Skeletal muscle tissue (tissue), 4 donors: Measurements from ENCODE around the gene DUSP22. TPM values are rescaled to one million over a fixed set of nuclear protein-coding genes. Genes with fewer than 3 reads are reported as not detected.

Source experiments
- H3K27ac ChIP-seq: one replicate; pipeline ENCODE4 v1.7.0; 2013; ENCODE audit warnings: mild to moderate bottlenecking, low read depth, low read length, inconsistent platforms
- H3K27me3 ChIP-seq, 3 donors: one replicate each; pipeline ENCODE4 v1.7.0; 2013; ENCODE audit warnings: low read length in 3 of 3; ENCODE audit not compliant: control insufficient read depth in 3 of 3, insufficient read depth in 3 of 3
- H3K36me3 ChIP-seq, 3 donors: one replicate each; pipeline ENCODE4 v1.7.0; 2013; ENCODE audit warnings: low read length in 3 of 3; ENCODE audit not compliant: control insufficient read depth in 3 of 3, insufficient read depth in 3 of 3
- H3K4me1 ChIP-seq, 3 donors: one replicate each; pipeline ENCODE4 v1.7.0; 2013; ENCODE audit warnings: low read length in 3 of 3, mild to moderate bottlenecking in 3 of 3; ENCODE audit not compliant: control insufficient read depth in 3 of 3, insufficient read depth in 3 of 3
- H3K4me3 ChIP-seq, 3 donors: one replicate each; pipeline ENCODE4 v1.7.0; 2013; ENCODE audit warnings: low read length in 3 of 3
- H3K9ac ChIP-seq, 3 donors: one replicate each; pipeline ENCODE4 v1.7.0; 2013; ENCODE audit warnings: low read length in 3 of 3, mild to moderate bottlenecking in 3 of 3, moderate library complexity in 2 of 3, low read depth in 1 of 3
- H3K9me3 ChIP-seq, 3 donors: one replicate each; pipeline ENCODE4 v1.7.0; 2013; ENCODE audit warnings: low read length in 3 of 3; ENCODE audit not compliant: control insufficient read depth in 3 of 3
- total RNA-seq: library from RNA; depleted of rRNA; stranded (reverse); fragments of >200 nt; gene quantifications from one replicate; pipeline ENCODE4 v1.2.3, GENCODE V29; 2014
- donor health status: Osteomylitis.

DUSP22 gene
- total RNA-seq, 1 donor from 2014 or later: 17.7 TPM

- Histone ChIP-seq H3K27me3 (no peaks in the 10 kb centered on the region), H3K4me1 (no peaks in the 10 kb centered on the region), H3K9me3 (no peaks in the 10 kb centered on the region), H3K4me3 (no peak overlapping the region), H3K27ac (no peak overlapping the region), H3K36me3 (peaks cover 16 to 34% (median 19%) of the 10 kb centered on the region in 3 donors), H3K9ac (no peak overlapping the region)
These were observed 57.2 kb downstream of the DUSP22 start for GRCh38 chr6:349491-349921.

- no peaks in the 10 kb centered on the region for H3K4me1 ChIP-seq
- no peaks in the 10 kb centered on the region for H3K27me3 ChIP-seq
- no peak overlapping the region for H3K4me3 ChIP-seq
- peaks cover 16 to 34% (median 19%) of the 10 kb centered on the region in 3 donors for H3K36me3 ChIP-seq
- H3K9ac ChIP-seq: no peak overlapping the region
- no peak overlapping the region for H3K27ac ChIP-seq
- H3K9me3 ChIP-seq: no peaks in the 10 kb centered on the region
These were observed 58.1 kb downstream of the DUSP22 start for GRCh38 chr6:350371-350770.

- H3K27ac ChIP-seq: no peak overlapping the region
- no peaks in the 10 kb centered on the region for H3K4me1 ChIP-seq
- no peak overlapping the region for H3K9ac ChIP-seq
- no peaks in the 10 kb centered on the region for H3K27me3 ChIP-seq
- H3K9me3 ChIP-seq: no peaks in the 10 kb centered on the region
- H3K36me3 ChIP-seq: peaks cover 16 to 34% (median 19%) of the 10 kb centered on the region in 3 donors
- no peak overlapping the region for H3K4me3 ChIP-seq
These were observed 59.0 kb downstream of the DUSP22 start for GRCh38 chr6:351011-351866.

- Histone ChIP-seq H3K27me3 (no peaks in the 10 kb centered on the region), H3K4me3 (no peak overlapping the region), H3K36me3 (peaks cover 16 to 34% (median 19%) of the 10 kb centered on the region in 3 donors), H3K4me1 (no peaks in the 10 kb centered on the region), H3K9me3 (no peaks in the 10 kb centered on the region), H3K9ac (no peak overlapping the region), H3K27ac (no peak overlapping the region)
These were observed 59.6 kb downstream of the DUSP22 start for GRCh38 chr6:351867-352289.

GRCh38 chr6:352474-352873 is 60.2 kb downstream of the DUSP22 start:
- Histone ChIP-seq H3K36me3 (peaks cover 16 to 33% (median 19%) of the 10 kb centered on the region in 3 donors), H3K9ac (no peak overlapping the region), H3K27ac (no peak overlapping the region), H3K4me1 (no peaks in the 10 kb centered on the region), H3K4me3 (no peak overlapping the region), H3K27me3 (peaks cover 0 to 3% (median 0%) of the 10 kb centered on the region in 3 donors), H3K9me3 (no peaks in the 10 kb centered on the region)

GRCh38 chr6:352896-353470 is 60.7 kb downstream of the DUSP22 start:
- no peak overlapping the region for H3K9ac ChIP-seq
- peaks cover 0 to 3% (median 0%) of the 10 kb centered on the region in 3 donors for H3K27me3 ChIP-seq
- H3K36me3 ChIP-seq: peaks cover 12 to 30% (median 15%) of the 10 kb centered on the region in 3 donors
- no peaks in the 10 kb centered on the region for H3K9me3 ChIP-seq
- H3K4me1 ChIP-seq: no peaks in the 10 kb centered on the region
- H3K27ac ChIP-seq: no peak overlapping the region
- no peak overlapping the region for H3K4me3 ChIP-seq

- Histone ChIP-seq H3K27me3 (peaks cover 0 to 3% (median 0%) of the 10 kb centered on the region in 3 donors), H3K27ac (no peak overlapping the region), H3K9me3 (no peaks in the 10 kb centered on the region), H3K4me3 (no peak overlapping the region), H3K36me3 (peaks cover 3 to 21% (median 7%) of the 10 kb centered on the region in 3 donors), H3K9ac (no peak overlapping the region), H3K4me1 (no peaks in the 10 kb centered on the region)
These were observed 61.6 kb downstream of the DUSP22 start for GRCh38 chr6:353642-354614.

GRCh38 chr6:354631-355280 is 62.5 kb downstream of the DUSP22 start:
- no peaks in the 10 kb centered on the region for H3K9me3 ChIP-seq
- no peaks in the 10 kb centered on the region for H3K4me1 ChIP-seq
- H3K27me3 ChIP-seq: peaks cover 0 to 3% (median 0%) of the 10 kb centered on the region in 3 donors
- H3K4me3 ChIP-seq: no peak overlapping the region
- H3K9ac ChIP-seq: no peak overlapping the region
- H3K27ac ChIP-seq: no peak overlapping the region
- H3K36me3 ChIP-seq: peaks cover 0 to 15% (median 3%) of the 10 kb centered on the region in 3 donors
